OCI-LY1 (cell line): Measurements from ENCODE around the gene CDRT4.

ENCODE experiments used
- H2AFZ ChIP-seq: fragments of 200-600 bp; sonication (generic), shearing (Covaris generic); 2 replicates; pipeline ENCODE4 v1.6.0; 2014; ENCODE audit warnings: antibody characterized with exemption, mild to moderate bottlenecking, low read length
- H3F3A ChIP-seq: fragments of 200-600 bp; sonication (generic), shearing (Covaris generic); 2 replicates; pipeline ENCODE4 v1.6.0; 2014; ENCODE audit warnings: mild to moderate bottlenecking, antibody characterized with exemption, low read length, moderate library complexity; ENCODE audit not compliant: insufficient read depth
- H3K27ac ChIP-seq: fragments of 200-600 bp; sonication (generic); 2 replicates; pipeline ENCODE4 v1.5.1; 2014; ENCODE audit warnings: low read length, mixed run types, mild to moderate bottlenecking, low read depth; ENCODE audit not compliant: poor library complexity, severe bottlenecking
- H3K27me3 ChIP-seq: fragments of 200-600 bp; sonication (generic); 2 replicates; pipeline ENCODE4 v1.6.0; 2014; ENCODE audit warnings: antibody characterized with exemption, mild to moderate bottlenecking, low read length, moderate library complexity; ENCODE audit not compliant: insufficient read depth
- H3K36me3 ChIP-seq: fragments of 200-600 bp; sonication (generic); 2 replicates; pipeline ENCODE4 v1.6.1; 2014; ENCODE audit warnings: mild to moderate bottlenecking, antibody characterized with exemption, low read length, moderate library complexity, mixed read lengths; ENCODE audit not compliant: insufficient read depth
- H3K4me1 ChIP-seq: fragments of 200-600 bp; sonication (generic); 2 replicates; pipeline ENCODE4 v1.5.1; 2014; ENCODE audit warnings: mild to moderate bottlenecking, low read length, moderate library complexity; ENCODE audit not compliant: insufficient read depth, severe bottlenecking
- H3K4me2 ChIP-seq: fragments of 200-600 bp; sonication (generic), shearing (Covaris generic); 2 replicates; pipeline ENCODE4 v1.6.1; 2014; ENCODE audit warnings: low read length
- H3K4me3 ChIP-seq: fragments of 200-600 bp; sonication (generic); 2 replicates; pipeline ENCODE4 v1.5.1; 2014; ENCODE audit warnings: low read length, low read depth, mild to moderate bottlenecking, mixed read lengths; ENCODE audit not compliant: poor library complexity, severe bottlenecking
- H3K79me2 ChIP-seq: fragments of 200-600 bp; shearing (Covaris generic); 2 replicates; pipeline ENCODE4 v1.6.1; 2016; ENCODE audit warnings: mixed run types, low read length, mixed read lengths; ENCODE audit not compliant: insufficient read depth
- H3K9ac ChIP-seq: fragments of 200-600 bp; sonication (generic), shearing (Covaris generic); 2 replicates; pipeline ENCODE4 v1.6.1; 2014; ENCODE audit warnings: mild to moderate bottlenecking, low read length, mixed read lengths
- H3K9me2 ChIP-seq: fragments of 200-600 bp; sonication (generic), shearing (Covaris generic); 2 replicates; pipeline ENCODE4 v1.6.1; 2014; ENCODE audit warnings: low read depth, mild to moderate bottlenecking, low read length, mixed read lengths
- H3K9me3 ChIP-seq: fragments of 200-600 bp; shearing (Covaris generic); 2 replicates; pipeline ENCODE4 v1.6.1; 2014; ENCODE audit warnings: low read length, mixed read lengths
- H4K20me1 ChIP-seq: fragments of 200-600 bp; sonication (generic), shearing (Covaris generic); 2 replicates; pipeline ENCODE4 v1.6.0; 2016; ENCODE audit warnings: mild to moderate bottlenecking, low read length; ENCODE audit not compliant: insufficient read depth
- CTCF ChIP-seq: fragments of 200-600 bp; sonication (generic), shearing (Covaris generic); IDR thresholded peaks from 2 replicates; pipeline ENCODE4 v1.5.1; 2017; ENCODE audit warnings: mild to moderate bottlenecking, antibody characterized with exemption, low read length, moderate library complexity, mixed read lengths
- EZH2 ChIP-seq: fragments of 200-600 bp; sonication (generic), shearing (Covaris generic); IDR thresholded peaks from 2 replicates; pipeline ENCODE4 v1.8.0; 2017; ENCODE audit warnings: borderline replicate concordance, mixed run types, mild to moderate bottlenecking, antibody characterized with exemption, low read length, moderate library complexity, mixed read lengths

CDRT4 gene

GRCh38 chr17:15503731-15504130, 36.3 kb upstream of the CDRT4 start:
- Histone ChIP-seq H3K4me1 (peaks cover 11% of the 10 kb centered on the region), H2AFZ (no peak overlapping the region), H3K27me3 (no peaks in the 10 kb centered on the region), H3F3A (no peaks in the 10 kb centered on the region; the same call in 1 of the 2 replicates), H3K36me3 (no peaks in the 10 kb centered on the region), H3K79me2 (no peaks in the 10 kb centered on the region), H3K4me2 (no peak overlapping the region), H3K9me3 (no peaks in the 10 kb centered on the region), H3K9ac (no peak overlapping the region), H3K4me3 (no peak overlapping the region), H3K27ac (no peak overlapping the region), H4K20me1 (no peaks in the 10 kb centered on the region), H3K9me2 (no peaks in the 10 kb centered on the region)
- TF ChIP-seq CTCF (no peak), EZH2 (no peak)

- Histone ChIP-seq H3K9me3 (no peaks in the 10 kb centered on the region), H3K27me3 (no peaks in the 10 kb centered on the region), H3K4me2 (peak overlapping the region; percentile 22; the same call in 1 of the 2 replicates), H4K20me1 (no peaks in the 10 kb centered on the region), H2AFZ (no peak overlapping the region), H3K4me1 (peaks cover 11% of the 10 kb centered on the region), H3K79me2 (no peaks in the 10 kb centered on the region), H3K4me3 (peak overlapping the region; percentile 21), H3K9ac (no peak overlapping the region), H3K9me2 (no peaks in the 10 kb centered on the region), H3F3A (no peaks in the 10 kb centered on the region; the same call in 1 of the 2 replicates), H3K27ac (no peak overlapping the region), H3K36me3 (no peaks in the 10 kb centered on the region)
- TF ChIP-seq CTCF: peak; percentile 92
- no peak for TF ChIP-seq EZH2
Observed at GRCh38 chr17:15502369-15503112, 35.1 kb upstream of the CDRT4 start.

GRCh38 chr17:15501793-15502192, 34.4 kb upstream of the CDRT4 start:
- TF ChIP-seq CTCF (no peak), EZH2 (no peak)
- Histone ChIP-seq H3K9me3 (no peaks in the 10 kb centered on the region), H3K79me2 (no peaks in the 10 kb centered on the region), H3K36me3 (no peaks in the 10 kb centered on the region), H3K4me2 (no peak overlapping the region), H3F3A (no peaks in the 10 kb centered on the region; the same call in 1 of the 2 replicates), H2AFZ (no peak overlapping the region), H4K20me1 (no peaks in the 10 kb centered on the region), H3K27me3 (no peaks in the 10 kb centered on the region), H3K4me1 (peaks cover 11% of the 10 kb centered on the region), H3K9ac (no peak overlapping the region), H3K27ac (no peak overlapping the region), H3K4me3 (no peak overlapping the region), H3K9me2 (no peaks in the 10 kb centered on the region)
